CD4-positive, alpha-beta T cell treated with Interferon gamma for 1 hour (primary cell): ENCODE measurements around the gene PSMC3IP.

Experiments
- DNase-seq: peaks from one replicate; pipeline ENCODE4 v3.0.0-alpha.2; 2020

Gene PSMC3IP

GRCh38 chr17:42537156-42537805, 40.2 kb downstream of the PSMC3IP start:
- DNase-seq, result no peak

- peak; percentile 69 for DNase-seq
Observed at GRCh38 chr17:42536372-42537155, 41.0 kb downstream of the PSMC3IP start.

GRCh38 chr17:42536048-42536371, 41.5 kb downstream of the PSMC3IP start, which contains the start of gene NAGLU:
NAGLU (plus strand) TSS chr17:42536241; CDS start chr17:42536273, 32 bp downstream.
- peak; percentile 82 for DNase-seq

GRCh38 chr17:42535155-42536047, 42.1 kb downstream of the PSMC3IP start:
- DNase-seq, result no peak

- DNase-seq, result peak; percentile 53
Observed at GRCh38 chr17:42531455-42532354, 45.8 kb downstream of the PSMC3IP start.

- DNase-seq, result no peak
Observed at GRCh38 chr17:42530952-42531454, 46.5 kb downstream of the PSMC3IP start.

GRCh38 chr17:42529061-42529460, 48.5 kb downstream of the PSMC3IP start:
- DNase-seq, result no peak

- no peak for DNase-seq
Observed at GRCh38 chr17:42527932-42528331, 49.6 kb downstream of the PSMC3IP start.

GRCh38 chr17:42526031-42526444, 51.5 kb downstream of the PSMC3IP start:
- no peak for DNase-seq

GRCh38 chr17:42525221-42525620, 52.3 kb downstream of the PSMC3IP start:
- DNase-seq, result no peak

GRCh38 chr17:42522798-42523278, 54.7 kb downstream of the PSMC3IP start:
- no peak for DNase-seq
